GM12878 (cell line): ENCODE results near the gene ILRUN. TPM values are rescaled to one million over a fixed set of nuclear protein-coding genes. Genes with fewer than 3 reads are reported as not detected.

Source experiments
- ATF2 ChIP-seq: IDR thresholded peaks from 2 replicates; pipeline ENCODE4 v1.6.1; 2012; ENCODE audit warnings: low read length, inconsistent platforms
- CHD1 ChIP-seq: IDR thresholded peaks from 2 replicates; pipeline ENCODE4 v1.6.1; 2012; ENCODE audit warnings: low read depth, low read length, improper control_type of control experiment
- CHD2 ChIP-seq: IDR thresholded peaks from 2 replicates; pipeline ENCODE4 v1.6.1; 2011; ENCODE audit warnings: low read depth, low read length, improper control_type of control experiment, borderline replicate concordance
- CREB1 ChIP-seq: IDR thresholded peaks from 2 replicates; pipeline ENCODE4 v1.6.1; 2012; ENCODE audit warnings: low read depth, mild to moderate bottlenecking, inconsistent platforms
- CUX1 ChIP-seq: IDR thresholded peaks from 2 replicates; pipeline ENCODE4 v1.6.1; 2012; ENCODE audit warnings: improper control_type of control experiment, low read depth, low read length; ENCODE audit not compliant: insufficient replicate concordance
- DPF2 ChIP-seq: fragments of 450-650 bp; IDR thresholded peaks from 2 replicates; pipeline ENCODE4 v1.6.1; 2017; ENCODE audit warnings: mild to moderate bottlenecking
- JUNB ChIP-seq: IDR thresholded peaks from 2 replicates; pipeline ENCODE4 v1.6.1; 2016; ENCODE audit warnings: antibody characterized with exemption, mild to moderate bottlenecking
- KAT2A ChIP-seq: conservative IDR thresholded peaks from 2 replicates; pipeline ENCODE4 v1.6.1; 2011; ENCODE audit warnings: low read depth, low read length; ENCODE audit not compliant: control insufficient read depth
- MEF2B ChIP-seq: fragments of 450-650 bp; IDR thresholded peaks from 2 replicates; pipeline ENCODE4 v1.6.1; 2018; ENCODE audit warnings: mild to moderate bottlenecking, moderate library complexity; ENCODE audit not compliant: partially characterized antibody, poor library complexity, severe bottlenecking
- MTA2 ChIP-seq: fragments of 450-650 bp; IDR thresholded peaks from 2 replicates; pipeline ENCODE4 v1.6.1; 2016; ENCODE audit warnings: low read depth, mild to moderate bottlenecking, moderate library complexity
- NBN ChIP-seq: fragments of 450-650 bp; IDR thresholded peaks from 2 replicates; pipeline ENCODE4 v1.6.1; 2016
- NRF1 ChIP-seq: conservative IDR thresholded peaks from 2 replicates; pipeline ENCODE4 v1.6.1; 2011; ENCODE audit warnings: mild to moderate bottlenecking, low read depth, low read length, improper control_type of control experiment
- PAX5 ChIP-seq: IDR thresholded peaks from 2 replicates; pipeline ENCODE4 v1.6.1; 2011; ENCODE audit warnings: low read depth, low read length, borderline replicate concordance
- RELA ChIP-seq: fragments of 450-650 bp; IDR thresholded peaks from 2 replicates; pipeline ENCODE4 v1.8.0; 2014; ENCODE audit warnings: borderline replicate concordance; ENCODE audit not compliant: partially characterized antibody
- RFX5 ChIP-seq: IDR thresholded peaks from 2 replicates; pipeline ENCODE4 v1.6.1; 2011; ENCODE audit warnings: low read depth, low read length, improper control_type of control experiment
- SIX5 ChIP-seq: IDR thresholded peaks from 2 replicates; pipeline ENCODE4 v1.6.1; 2011; ENCODE audit warnings: mild to moderate bottlenecking, low read depth, low read length, moderate library complexity; ENCODE audit not compliant: severe bottlenecking
- TARDBP ChIP-seq: IDR thresholded peaks from 2 replicates; pipeline ENCODE4 v1.6.1; 2016; ENCODE audit warnings: borderline replicate concordance
- TCF12 ChIP-seq: IDR thresholded peaks from 2 replicates; pipeline ENCODE4 v1.6.1; 2011; ENCODE audit warnings: low read depth, mild to moderate bottlenecking, low read length
- ZBED1 ChIP-seq: IDR thresholded peaks from 2 replicates; pipeline ENCODE4 v1.6.1; 2016; ENCODE audit warnings: borderline replicate concordance
- ZNF207 ChIP-seq: fragments of 450-650 bp; IDR thresholded peaks from 2 replicates; pipeline ENCODE4 v1.6.1; 2014; ENCODE audit warnings: antibody characterized with exemption, mild to moderate bottlenecking, borderline replicate concordance
- polyA plus RNA-seq, 11 experiments: library from polyadenylated mRNA; depleted of rRNA in 4 of 11; unstranded in 6 of 11; stranded (reverse) in 5 of 11; fragments of >200 nt; fragmentation: Nextera tagmentation in 4 of 11; fragmentation: Illumina TruSeq in 1 of 11; extraction: Ambion mirVana in 4 of 11; extraction: Trizol in 1 of 11; gene quantifications; 1 replicate in 1 of 11; 2 replicates in 10 of 11; pipeline versions ENCODE4 v1.2.1 to v1.2.3, GENCODE V29; 2011 to 2016; ENCODE audit warnings: inconsistent platforms in 2 of 11, missing spikeins in 2 of 11, low read depth in 1 of 11
- total RNA-seq, 4 experiments: library from RNA; depleted of rRNA in 3 of 4; stranded (reverse); fragments of >200 nt in 3 of 4; fragmentation: Illumina TruSeq in 1 of 4; extraction: Trizol in 1 of 4; gene quantifications; 2 replicates each; pipeline versions ENCODE4 v1.2.1 to v1.2.3, GENCODE V29; 2013 to 2021
- TF ChIP-seq, protein P1 (sequence below): IDR thresholded peaks from 2 replicates; pipeline ENCODE4 v1.6.1; 2012; ENCODE audit warnings: low read depth, low read length, improper control_type of control experiment
- TF ChIP-seq, protein P2 (sequence below), 3 experiments: IDR thresholded peaks in 2 of 3; conservative IDR thresholded peaks in 1 of 3; 2 replicates each; pipeline ENCODE4 v1.5.1; 2011; ENCODE audit warnings: low read depth in 3 of 3, low read length in 3 of 3, mild to moderate bottlenecking in 3 of 3, control low read depth in 2 of 3, moderate library complexity in 2 of 3, inconsistent platforms in 1 of 3, mixed read lengths in 1 of 3; ENCODE audit not compliant: control insufficient read depth in 2 of 3, insufficient read depth in 1 of 3; ENCODE audit errors: extremely low read depth in 1 of 3

The ILRUN gene
- total and polyA plus RNA-seq, 10 of the 15 experiments (the other 5 are each of a cell fraction or from before 2014, with no cell fraction given) = 21.0 to 114 (median 48.9) TPM

GRCh38 chr6:34656378-34657036, 40.1 kb downstream of the ILRUN start (continued):
- TF ChIP-seq, protein P1, sequence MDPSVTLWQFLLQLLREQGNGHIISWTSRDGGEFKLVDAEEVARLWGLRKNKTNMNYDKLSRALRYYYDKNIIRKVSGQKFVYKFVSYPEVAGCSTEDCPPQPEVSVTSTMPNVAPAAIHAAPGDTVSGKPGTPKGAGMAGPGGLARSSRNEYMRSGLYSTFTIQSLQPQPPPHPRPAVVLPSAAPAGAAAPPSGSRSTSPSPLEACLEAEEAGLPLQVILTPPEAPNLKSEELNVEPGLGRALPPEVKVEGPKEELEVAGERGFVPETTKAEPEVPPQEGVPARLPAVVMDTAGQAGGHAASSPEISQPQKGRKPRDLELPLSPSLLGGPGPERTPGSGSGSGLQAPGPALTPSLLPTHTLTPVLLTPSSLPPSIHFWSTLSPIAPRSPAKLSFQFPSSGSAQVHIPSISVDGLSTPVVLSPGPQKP = no peak
- TF ChIP-seq ZNF207 = no peak
- TF ChIP-seq ATF2 = peak; percentile 100
- no peak for TF ChIP-seq NRF1
- TF ChIP-seq CHD1 = no peak; the same call in 1 of the 2 replicates
- TF ChIP-seq MEF2B = peak; percentile 97
- peak; percentile 99 for TF ChIP-seq TCF12
- TF ChIP-seq MTA2 = peak; percentile 100
- TF ChIP-seq NBN = peak; percentile 87
- TF ChIP-seq, protein P2, sequence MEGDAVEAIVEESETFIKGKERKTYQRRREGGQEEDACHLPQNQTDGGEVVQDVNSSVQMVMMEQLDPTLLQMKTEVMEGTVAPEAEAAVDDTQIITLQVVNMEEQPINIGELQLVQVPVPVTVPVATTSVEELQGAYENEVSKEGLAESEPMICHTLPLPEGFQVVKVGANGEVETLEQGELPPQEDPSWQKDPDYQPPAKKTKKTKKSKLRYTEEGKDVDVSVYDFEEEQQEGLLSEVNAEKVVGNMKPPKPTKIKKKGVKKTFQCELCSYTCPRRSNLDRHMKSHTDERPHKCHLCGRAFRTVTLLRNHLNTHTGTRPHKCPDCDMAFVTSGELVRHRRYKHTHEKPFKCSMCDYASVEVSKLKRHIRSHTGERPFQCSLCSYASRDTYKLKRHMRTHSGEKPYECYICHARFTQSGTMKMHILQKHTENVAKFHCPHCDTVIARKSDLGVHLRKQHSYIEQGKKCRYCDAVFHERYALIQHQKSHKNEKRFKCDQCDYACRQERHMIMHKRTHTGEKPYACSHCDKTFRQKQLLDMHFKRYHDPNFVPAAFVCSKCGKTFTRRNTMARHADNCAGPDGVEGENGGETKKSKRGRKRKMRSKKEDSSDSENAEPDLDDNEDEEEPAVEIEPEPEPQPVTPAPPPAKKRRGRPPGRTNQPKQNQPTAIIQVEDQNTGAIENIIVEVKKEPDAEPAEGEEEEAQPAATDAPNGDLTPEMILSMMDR (IDR thresholded peaks at IDR 0.05 in 2 of 3, conservative IDR thresholded peaks at IDR 0.05 in 1 of 3; ENCODE audit: control insufficient read depth in 2 of 3, extremely low read depth in 1 of 3, insufficient read depth in 1 of 3, low read depth in 3 of 3, low read length in 3 of 3) = no peak
- peak; percentile 98 for TF ChIP-seq JUNB
- peak; percentile 99 for TF ChIP-seq DPF2
- 0 out of 2 replicates have a peak, but pooled peaks have one; percentile 43 for TF ChIP-seq RFX5
- no peak for TF ChIP-seq RELA
- no peak for TF ChIP-seq SIX5
- no peak for TF ChIP-seq KAT2A
- peak; percentile 37; the same call in 1 of the 2 replicates for TF ChIP-seq TARDBP
- peak; percentile 82 for TF ChIP-seq CREB1
- peak; percentile 96 for TF ChIP-seq ZBED1
- TF ChIP-seq CUX1 = peak; percentile 27
- peak; percentile 69 for TF ChIP-seq PAX5
- TF ChIP-seq CHD2 = no peak
